T-helper 1 cell treated with Interleukin-12 subunit alpha and Interleukin-12 subunit beta and Interleukin-4 antibody, amounts not matched to agents 30 μg/mL and 1 μg/mL, for 36 hours (primary cell): ENCODE results near the gene ZC2HC1C.
A peak's percentile ranks its signal among the peaks of the same experiment; 100 is the strongest.

Experiments used
- H3K27ac Mint-ChIP-seq: one replicate; pipeline ENCODE4 v1.8.0; 2021; ENCODE audit warnings: mild to moderate bottlenecking, mixed read lengths
- H3K27me3 Mint-ChIP-seq: one replicate; pipeline ENCODE4 v1.8.0; 2021; ENCODE audit warnings: low read depth, mixed read lengths
- H3K36me3 Mint-ChIP-seq: one replicate; pipeline ENCODE4 v1.8.0; 2021; ENCODE audit warnings: low read depth, mixed read lengths
- H3K4me1 Mint-ChIP-seq: one replicate; pipeline ENCODE4 v1.8.0; 2021; ENCODE audit warnings: low read depth, mixed read lengths
- H3K4me3 Mint-ChIP-seq: one replicate; pipeline ENCODE4 v1.8.0; 2021; ENCODE audit warnings: mild to moderate bottlenecking, moderate library complexity, mixed read lengths
- H3K9me3 Mint-ChIP-seq: one replicate; pipeline ENCODE4 v1.8.0; 2021; ENCODE audit warnings: mixed read lengths

Gene ZC2HC1C

GRCh38 chr14:75069121-75069810 is at the start of gene ZC2HC1C:
ZC2HC1C (plus strand) TSS chr14:75069641; CDS start chr14:75070574, 933 bp downstream.
- H3K27ac Mint-ChIP-seq: peak within 1 kb of the TSS; percentile 37
- peaks cover 4% of the 10 kb centered on the region for H3K4me1 Mint-ChIP-seq

GRCh38 chr14:75022655-75023054 is 46.8 kb upstream of the ZC2HC1C start:
- Mint-ChIP-seq H3K36me3 (peaks cover 24% of the 10 kb centered on the region), H3K27me3 (no peaks in the 10 kb centered on the region), H3K9me3 (no peaks in the 10 kb centered on the region), H3K4me3 (no peak overlapping the region), H3K4me1 (no peaks in the 10 kb centered on the region), H3K27ac (no peak overlapping the region)

More at GRCh38 chr14:75069121-75069810, at the start of gene ZC2HC1C:
- Mint-ChIP-seq H3K4me3 (peak within 1 kb of the TSS; percentile 19), H3K27me3 (peaks cover 4% of the 10 kb centered on the region), H3K36me3 (no peaks in the 10 kb centered on the region), H3K9me3 (no peaks in the 10 kb centered on the region)

- Mint-ChIP-seq H3K9me3 (no peaks in the 10 kb centered on the region), H3K27ac (no peak overlapping the region), H3K4me1 (no peaks in the 10 kb centered on the region), H3K27me3 (no peaks in the 10 kb centered on the region), H3K36me3 (peaks cover 27% of the 10 kb centered on the region), H3K4me3 (no peak overlapping the region)
These were observed 46.3 kb upstream of the ZC2HC1C start for GRCh38 chr14:75023108-75023507.

GRCh38 chr14:75025082-75025481 is 44.4 kb upstream of the ZC2HC1C start:
- Mint-ChIP-seq H3K27me3 (no peaks in the 10 kb centered on the region), H3K4me3 (no peak overlapping the region), H3K36me3 (peaks cover 22% of the 10 kb centered on the region)

GRCh38 chr14:75025876-75026275 is 43.6 kb upstream of the ZC2HC1C start:
- H3K36me3 Mint-ChIP-seq: peaks cover 22% of the 10 kb centered on the region
- H3K9me3 Mint-ChIP-seq: no peaks in the 10 kb centered on the region
- no peaks in the 10 kb centered on the region for H3K27me3 Mint-ChIP-seq
- H3K27ac Mint-ChIP-seq: no peak overlapping the region
- H3K4me1 Mint-ChIP-seq: no peaks in the 10 kb centered on the region
- H3K4me3 Mint-ChIP-seq: no peak overlapping the region

More at GRCh38 chr14:75025082-75025481, 44.4 kb upstream of the ZC2HC1C start:
- no peaks in the 10 kb centered on the region for H3K4me1 Mint-ChIP-seq
- H3K9me3 Mint-ChIP-seq: no peaks in the 10 kb centered on the region
- H3K27ac Mint-ChIP-seq: no peak overlapping the region

- Mint-ChIP-seq H3K4me1 (no peaks in the 10 kb centered on the region), H3K9me3 (no peaks in the 10 kb centered on the region), H3K4me3 (no peak overlapping the region), H3K36me3 (peaks cover 24% of the 10 kb centered on the region), H3K27me3 (no peaks in the 10 kb centered on the region), H3K27ac (no peak overlapping the region)
These were observed 39.3 kb upstream of the ZC2HC1C start for GRCh38 chr14:75030147-75030546.

GRCh38 chr14:75032939-75033338 is 36.5 kb upstream of the ZC2HC1C start:
- no peaks in the 10 kb centered on the region for H3K27me3 Mint-ChIP-seq
- H3K4me1 Mint-ChIP-seq: peaks cover 2% of the 10 kb centered on the region
- no peaks in the 10 kb centered on the region for H3K9me3 Mint-ChIP-seq
- H3K4me3 Mint-ChIP-seq: no peak overlapping the region
- H3K27ac Mint-ChIP-seq: no peak overlapping the region
- H3K36me3 Mint-ChIP-seq: peaks cover 31% of the 10 kb centered on the region

- Mint-ChIP-seq H3K9me3 (no peaks in the 10 kb centered on the region), H3K27ac (no peak overlapping the region), H3K4me1 (peaks cover 7% of the 10 kb centered on the region), H3K36me3 (peaks cover 18% of the 10 kb centered on the region), H3K4me3 (no peak overlapping the region), H3K27me3 (no peaks in the 10 kb centered on the region)
These were observed 28.9 kb upstream of the ZC2HC1C start for GRCh38 chr14:75040507-75040906.

- Mint-ChIP-seq H3K9me3 (no peaks in the 10 kb centered on the region), H3K36me3 (peaks cover 15% of the 10 kb centered on the region), H3K27ac (no peak overlapping the region), H3K4me1 (peaks cover 9% of the 10 kb centered on the region), H3K27me3 (no peaks in the 10 kb centered on the region), H3K4me3 (no peak overlapping the region)
These were observed 28.5 kb upstream of the ZC2HC1C start for GRCh38 chr14:75040959-75041358.

GRCh38 chr14:75041613-75042012 is 27.8 kb upstream of the ZC2HC1C start:
- H3K36me3 Mint-ChIP-seq: peaks cover 13% of the 10 kb centered on the region
- no peak overlapping the region for H3K4me3 Mint-ChIP-seq
- H3K27ac Mint-ChIP-seq: no peak overlapping the region
- H3K27me3 Mint-ChIP-seq: no peaks in the 10 kb centered on the region
- peaks cover 9% of the 10 kb centered on the region for H3K4me1 Mint-ChIP-seq
- no peaks in the 10 kb centered on the region for H3K9me3 Mint-ChIP-seq

- Mint-ChIP-seq H3K9me3 (no peaks in the 10 kb centered on the region), H3K4me1 (peaks cover 11% of the 10 kb centered on the region), H3K27ac (no peak overlapping the region), H3K27me3 (no peaks in the 10 kb centered on the region), H3K36me3 (peaks cover 13% of the 10 kb centered on the region), H3K4me3 (no peak overlapping the region)
These were observed 27.4 kb upstream of the ZC2HC1C start for GRCh38 chr14:75042035-75042434.

GRCh38 chr14:75044322-75044721 is 25.1 kb upstream of the ZC2HC1C start:
- Mint-ChIP-seq H3K9me3 (no peaks in the 10 kb centered on the region), H3K36me3 (peaks cover 20% of the 10 kb centered on the region), H3K4me3 (no peak overlapping the region), H3K27me3 (no peaks in the 10 kb centered on the region), H3K27ac (no peak overlapping the region), H3K4me1 (peaks cover 19% of the 10 kb centered on the region)

- Mint-ChIP-seq H3K27ac (no peak overlapping the region), H3K9me3 (no peaks in the 10 kb centered on the region), H3K4me3 (no peak overlapping the region), H3K36me3 (peaks cover 23% of the 10 kb centered on the region), H3K27me3 (no peaks in the 10 kb centered on the region), H3K4me1 (peaks cover 20% of the 10 kb centered on the region)
These were observed 24.7 kb upstream of the ZC2HC1C start for GRCh38 chr14:75044752-75045151.

- H3K27me3 Mint-ChIP-seq: no peaks in the 10 kb centered on the region
- peaks cover 23% of the 10 kb centered on the region for H3K36me3 Mint-ChIP-seq
- H3K9me3 Mint-ChIP-seq: no peaks in the 10 kb centered on the region
- H3K27ac Mint-ChIP-seq: no peak overlapping the region
- no peak overlapping the region for H3K4me3 Mint-ChIP-seq
- H3K4me1 Mint-ChIP-seq: peaks cover 32% of the 10 kb centered on the region
These were observed 23.2 kb upstream of the ZC2HC1C start for GRCh38 chr14:75046275-75046674.

GRCh38 chr14:75046899-75047298 is 22.5 kb upstream of the ZC2HC1C start:
- Mint-ChIP-seq H3K9me3 (no peaks in the 10 kb centered on the region), H3K27ac (no peak overlapping the region), H3K4me1 (peaks cover 36% of the 10 kb centered on the region), H3K36me3 (peaks cover 23% of the 10 kb centered on the region), H3K27me3 (no peaks in the 10 kb centered on the region), H3K4me3 (no peak overlapping the region)
